Measurements from ENCODE around the gene NFE2L3.
"Not testable (repeated sequence)": the region's sequence is repeated elsewhere in the genome, so short reads cannot be mapped to it uniquely, and the experiment has no call there.

The NFE2L3 gene

DNA sequence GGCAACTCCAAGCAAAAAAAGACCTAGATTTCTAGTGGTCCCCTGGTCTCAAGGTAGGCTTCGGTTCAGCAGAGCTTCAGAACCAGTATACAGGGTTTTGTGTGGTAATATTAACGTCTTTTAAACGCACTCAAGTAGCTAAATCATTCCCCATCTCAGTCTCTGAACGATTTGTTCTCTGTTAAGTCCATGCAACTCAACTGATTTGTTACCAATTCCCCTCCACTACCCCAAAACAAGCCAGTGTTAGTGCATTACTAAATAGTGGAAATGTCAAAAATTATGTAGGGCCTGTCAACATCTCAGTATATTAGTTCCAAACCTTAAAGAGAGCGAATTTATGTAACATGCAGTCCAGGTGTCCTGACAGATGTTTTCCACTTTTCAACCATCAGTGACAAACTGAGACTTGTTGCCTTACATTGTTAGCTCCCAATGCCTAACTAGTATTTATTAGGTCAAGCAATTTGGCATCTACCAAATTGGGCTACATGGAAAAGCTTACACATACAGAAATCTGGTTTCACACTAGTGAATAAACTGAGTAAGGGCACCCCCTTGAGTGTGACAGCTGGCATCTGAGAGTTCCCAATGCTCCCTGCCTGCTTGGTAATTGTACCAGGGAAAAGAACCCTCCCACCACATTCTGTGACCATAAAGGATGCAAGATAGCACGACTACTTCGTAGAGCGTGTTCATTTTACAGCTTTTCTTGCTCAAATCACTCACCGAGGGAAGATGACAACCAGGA is 36.4 kb downstream of the NFE2L3 start:
- DNase-seq, result no peak

DNA sequence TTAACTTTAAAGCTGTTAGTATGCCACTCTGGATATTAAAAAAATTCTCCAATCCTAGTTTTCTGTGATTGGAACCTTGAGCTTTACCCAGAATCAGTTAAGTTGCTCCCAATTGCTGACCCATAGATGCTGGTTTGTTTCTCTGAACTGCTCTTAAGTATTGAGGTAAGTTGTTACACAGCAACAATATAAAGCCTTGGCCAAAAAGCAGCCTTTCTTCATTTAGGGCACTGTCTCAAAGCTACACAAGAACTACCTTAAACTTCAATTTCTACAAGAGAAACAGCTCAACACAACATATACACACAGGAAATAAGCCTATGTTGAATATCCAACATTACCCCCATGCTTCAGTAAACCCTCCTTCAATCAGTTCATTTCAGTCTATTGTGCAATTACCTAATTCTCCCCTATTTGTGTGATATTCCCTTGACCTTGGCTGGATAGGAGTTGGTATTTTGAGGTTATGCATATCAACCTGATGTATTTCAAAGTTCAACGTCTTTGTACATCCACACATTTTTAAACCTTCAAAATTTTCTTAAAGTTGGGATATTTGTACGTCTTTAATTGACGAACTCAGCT is 37.1 kb downstream of the NFE2L3 start:
- no peak for DNase-seq

DNA sequence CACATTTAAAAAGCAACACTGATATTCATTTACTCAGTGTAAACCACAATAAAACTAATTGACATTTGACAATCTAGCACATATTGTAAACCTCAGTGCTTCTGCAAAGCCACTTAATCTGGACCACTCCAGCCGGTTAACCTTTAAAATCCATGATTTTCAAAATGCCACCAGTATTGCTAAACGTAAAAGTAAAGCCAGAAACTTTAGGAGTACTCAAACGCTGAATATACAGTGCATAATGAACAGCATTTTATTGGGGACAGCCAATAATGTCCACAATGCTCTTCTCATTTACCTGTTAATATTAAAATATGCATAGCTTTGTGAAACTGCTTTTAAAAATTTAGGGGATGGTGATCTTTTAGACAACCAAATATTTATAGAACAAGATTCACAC is 37.7 kb downstream of the NFE2L3 start:
- DNase-seq, result no peak

DNA sequence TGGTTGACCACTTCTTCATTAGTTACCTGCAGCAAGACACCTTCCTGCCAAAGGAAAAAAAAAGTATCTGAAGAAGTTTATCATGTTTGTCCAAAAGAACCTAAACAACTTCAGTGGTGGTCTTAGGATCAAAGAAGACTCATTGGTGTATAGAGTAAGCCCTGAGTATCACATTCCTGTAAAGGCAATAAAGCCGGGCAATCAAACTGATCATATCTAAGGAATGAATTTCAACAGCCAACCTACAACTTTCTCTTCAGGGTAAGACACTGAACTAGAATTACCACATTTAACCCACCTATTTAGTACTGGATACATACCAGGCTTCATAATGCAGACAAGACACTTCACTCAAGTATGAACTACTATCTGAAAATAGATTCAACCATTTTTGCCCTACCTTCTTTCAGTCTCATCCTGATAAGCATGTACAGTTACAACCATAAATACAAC is 38.4 kb downstream of the NFE2L3 start:
- DNase-seq, result no peak

DNA sequence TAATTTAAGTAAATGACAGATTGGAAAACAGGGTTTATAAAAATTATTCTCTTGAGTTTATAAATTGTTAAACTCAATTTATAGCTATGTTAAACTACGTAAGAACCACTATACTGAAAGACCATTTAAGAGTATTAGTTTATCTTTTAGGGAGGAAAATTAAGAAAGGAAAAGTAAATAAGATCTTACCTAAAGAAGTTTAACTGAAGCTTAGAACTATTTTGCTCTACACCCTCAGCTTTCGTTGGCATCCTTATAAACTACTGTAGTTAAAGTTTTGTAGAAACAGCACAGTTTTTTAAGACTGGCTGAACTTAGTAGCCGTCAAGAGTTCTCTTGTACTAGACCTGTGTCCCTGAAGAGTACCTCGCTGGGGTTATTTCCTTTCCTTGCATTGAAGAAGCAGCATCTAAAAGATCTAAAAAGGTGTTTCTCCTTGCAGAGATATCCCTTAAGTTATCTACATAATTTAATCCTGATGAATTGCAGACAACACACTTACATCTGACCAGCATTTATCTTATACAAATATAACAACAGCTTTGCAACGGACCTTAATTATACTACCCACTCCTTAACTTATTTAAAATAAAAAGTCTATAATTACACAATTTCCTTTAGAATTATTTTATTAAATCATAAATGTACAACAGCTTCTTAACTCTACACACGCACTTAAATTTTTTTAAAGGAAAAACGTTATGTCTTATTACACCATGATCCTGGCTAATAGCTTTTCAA is 39.4 kb downstream of the NFE2L3 start:
- no peak for DNase-seq

DNA sequence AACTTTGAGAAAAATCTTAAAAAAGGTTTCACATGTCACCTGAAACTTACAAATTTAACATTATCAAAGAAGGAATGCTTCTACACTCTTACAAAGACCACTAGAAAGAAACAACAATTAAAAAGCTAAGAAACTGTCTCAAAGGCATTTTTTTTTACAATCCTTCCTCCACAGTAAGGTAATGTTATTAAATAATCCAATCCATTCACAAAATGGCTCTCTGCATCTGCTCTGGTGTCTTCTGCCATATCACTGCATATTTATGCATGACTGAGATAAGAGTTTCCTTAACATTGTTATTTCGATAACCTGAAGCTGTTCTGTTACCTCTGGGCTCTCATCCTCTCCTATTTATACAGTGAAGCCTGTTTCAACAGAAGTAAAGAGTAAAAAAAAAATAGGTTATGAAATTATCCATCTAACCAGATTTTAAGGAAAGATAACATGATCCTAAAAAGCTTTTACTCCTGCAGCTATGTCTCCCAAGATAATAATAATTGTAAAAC is 40.0 kb downstream of the NFE2L3 start:
- DNase-seq, result no peak

DNA sequence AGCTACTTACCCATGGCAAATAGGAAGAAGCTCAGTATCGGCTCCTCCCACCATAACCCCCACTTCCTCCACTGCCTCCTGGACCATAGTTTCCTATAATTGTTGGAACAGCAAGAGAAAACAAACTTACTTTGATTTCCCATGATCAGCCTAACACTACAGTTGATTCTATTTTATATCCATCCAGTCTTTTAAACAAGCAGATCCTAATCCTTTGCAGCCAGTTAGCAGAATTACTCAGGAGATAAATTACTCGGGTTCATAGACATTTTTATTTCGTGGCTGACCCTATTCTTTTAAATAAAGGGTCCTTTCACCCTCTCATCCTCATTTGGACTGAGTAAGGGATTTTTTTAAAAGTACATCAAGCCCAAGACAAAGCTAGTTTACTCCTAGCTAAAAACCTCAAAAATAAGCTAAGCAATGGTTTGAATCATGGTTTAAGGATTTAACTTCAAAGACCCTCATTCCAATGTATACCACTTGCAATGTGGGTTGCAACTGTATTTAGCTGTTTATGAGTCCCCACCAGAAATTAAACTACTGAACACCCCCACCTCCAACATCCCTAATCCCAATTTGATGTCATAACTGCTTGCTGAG is 40.6 kb downstream of the NFE2L3 start:
- DNase-seq, result no peak

DNA sequence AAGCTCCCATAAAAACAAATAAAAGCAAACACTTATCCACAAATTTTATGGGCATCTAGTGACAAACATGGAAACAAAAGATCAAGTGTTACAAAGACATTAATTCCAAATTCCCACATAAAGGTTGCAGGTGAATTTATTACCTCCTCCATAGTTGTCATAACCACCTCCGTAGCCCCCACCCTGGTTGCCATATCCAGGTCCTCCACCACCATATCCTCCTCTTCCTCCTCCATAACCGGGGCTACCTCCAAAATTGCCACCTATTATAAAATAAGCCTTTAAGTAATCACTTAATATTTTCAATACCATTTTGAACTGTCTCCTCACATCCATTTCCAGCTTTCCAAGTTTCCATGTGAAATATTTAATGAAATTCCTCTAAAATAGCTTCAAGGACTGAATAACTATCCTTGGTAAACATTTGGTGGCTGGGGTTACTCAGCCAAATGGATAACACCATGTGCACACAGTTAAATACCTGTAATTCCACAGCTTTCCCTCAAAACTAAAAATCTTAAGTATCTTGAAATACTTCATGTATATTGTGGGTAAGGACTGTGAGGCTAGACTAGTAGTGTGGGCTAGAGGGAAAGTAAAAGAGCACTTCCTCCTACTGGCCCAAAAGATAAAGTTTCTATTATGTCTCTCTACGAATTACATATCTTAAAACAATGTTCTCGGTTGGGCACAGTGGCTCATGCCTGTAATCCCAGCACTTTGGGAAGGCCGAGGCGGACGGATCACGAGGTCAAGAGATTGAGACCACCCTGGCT is 41.6 kb downstream of the NFE2L3 start:
- DNase-seq, result no peak

DNA sequence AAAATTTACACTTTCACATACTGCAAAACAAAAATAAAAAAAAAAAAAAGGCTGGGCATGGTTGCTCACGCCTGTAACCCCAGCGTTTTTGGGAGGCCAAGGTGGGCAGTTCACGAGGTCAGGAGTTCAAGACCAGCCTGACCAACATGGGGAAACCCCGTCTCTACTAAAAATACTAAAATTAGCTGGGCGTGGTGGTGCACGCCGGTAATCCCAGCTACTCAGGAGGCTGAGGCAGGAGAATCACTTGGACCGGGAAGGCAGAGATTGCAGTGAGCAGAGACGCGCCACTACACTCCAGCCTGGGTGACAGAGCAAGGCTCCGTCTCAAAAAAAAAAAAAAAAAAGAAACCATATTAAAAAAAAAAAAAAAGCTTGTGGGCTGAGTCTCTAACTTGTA is 42.8 kb downstream of the NFE2L3 start:
- DNase-seq, result not testable (repeated sequence)

DNA sequence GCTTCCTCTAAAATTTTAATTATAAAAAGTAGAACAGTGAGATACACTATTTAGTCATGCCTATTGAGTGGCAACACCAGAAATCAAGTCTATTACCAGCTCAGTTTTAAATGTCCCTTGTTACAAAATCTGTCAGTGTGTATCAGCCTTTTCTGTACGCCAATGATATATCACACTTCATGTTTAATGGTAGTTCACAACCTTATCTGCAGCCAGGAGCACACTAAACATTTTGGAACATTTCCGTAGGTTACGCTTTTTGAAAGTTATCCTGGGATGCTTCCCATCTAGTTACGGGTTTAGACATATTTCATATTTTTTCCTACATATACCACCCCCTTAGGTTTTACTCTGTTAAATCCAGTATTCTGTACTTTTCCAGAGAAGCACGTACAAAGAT is 43.2 kb downstream of the NFE2L3 start:
- DNase-seq, result no peak

DNA sequence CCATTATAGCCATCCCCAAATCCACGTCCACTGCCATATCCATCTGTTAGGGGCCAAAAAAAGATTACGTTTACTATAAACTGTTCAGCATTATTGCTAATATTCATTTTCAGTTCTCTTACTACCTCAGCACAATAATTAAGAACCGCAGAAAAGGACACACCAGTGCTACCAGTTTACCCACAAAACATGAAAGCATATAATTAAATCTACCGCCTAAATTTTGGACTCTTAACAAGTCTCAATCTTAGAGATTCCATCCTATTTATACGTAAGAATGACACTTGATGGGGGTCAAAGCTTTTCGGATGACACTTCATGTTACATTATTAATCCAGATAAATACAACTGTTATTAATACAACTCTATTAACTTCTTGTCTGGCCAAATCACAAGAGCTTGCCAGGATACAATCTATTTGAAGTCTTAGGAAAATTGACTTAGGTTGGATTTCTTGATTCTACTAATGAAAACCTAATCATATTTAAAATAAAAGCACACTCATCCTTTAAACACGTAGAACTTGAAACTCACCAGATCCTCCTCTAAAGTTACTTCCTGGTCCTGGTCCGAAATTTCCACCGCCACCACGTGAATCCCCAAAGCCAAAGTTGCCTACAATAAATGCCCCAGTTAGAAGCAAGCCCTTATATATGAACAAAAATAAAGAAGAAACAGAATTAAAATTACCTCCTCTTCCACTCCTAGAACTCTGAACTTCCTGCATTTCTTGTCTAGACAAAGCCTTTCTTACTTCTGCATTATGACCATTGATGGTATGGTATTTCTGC is 44.1 kb downstream of the NFE2L3 start:
- no peak for DNase-seq

DNA sequence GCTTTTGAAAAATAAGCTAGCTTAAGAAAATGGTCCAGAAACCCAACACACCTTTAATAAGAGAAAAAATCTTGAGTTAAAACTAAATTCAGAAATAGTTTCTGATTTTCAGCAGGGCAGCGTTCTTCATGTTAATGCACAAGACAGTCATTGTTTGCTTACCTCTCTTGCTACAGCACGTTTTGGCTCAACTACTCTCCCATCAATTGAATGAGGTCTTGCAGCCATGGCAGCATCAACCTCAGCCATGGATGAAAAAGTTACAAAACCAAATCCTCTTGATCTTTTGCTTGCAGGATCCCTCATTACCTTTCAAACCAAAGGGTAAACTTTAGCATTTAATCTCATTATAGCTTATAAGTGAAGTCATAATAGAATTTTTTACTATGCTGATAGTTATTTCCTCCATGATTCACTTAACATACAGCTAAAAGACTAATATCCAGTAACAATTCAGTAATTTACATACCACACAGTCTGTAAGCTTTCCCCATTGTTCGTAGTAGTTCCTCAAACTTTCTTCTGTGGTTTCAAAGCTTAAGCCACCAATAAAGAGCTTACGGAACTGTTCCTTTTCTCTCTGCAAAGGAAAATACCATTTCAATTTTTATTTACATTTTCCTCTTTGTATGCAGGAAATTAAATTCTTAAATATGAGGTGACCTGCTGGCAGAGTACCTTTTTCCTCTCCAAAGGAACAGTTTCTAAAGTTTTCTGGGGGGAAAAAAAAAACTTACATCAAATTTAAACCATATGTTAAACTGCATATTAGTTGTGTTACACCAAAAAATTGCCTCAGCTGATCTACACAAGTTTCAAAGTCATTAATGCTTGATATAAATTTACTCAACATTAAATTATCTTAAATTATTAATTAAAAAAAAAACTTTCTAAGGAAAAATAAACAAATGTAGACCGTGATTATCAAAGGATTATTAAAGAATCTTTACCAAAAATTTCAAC is 45.4 kb downstream of the NFE2L3 start:
- no peak for DNase-seq

DNA sequence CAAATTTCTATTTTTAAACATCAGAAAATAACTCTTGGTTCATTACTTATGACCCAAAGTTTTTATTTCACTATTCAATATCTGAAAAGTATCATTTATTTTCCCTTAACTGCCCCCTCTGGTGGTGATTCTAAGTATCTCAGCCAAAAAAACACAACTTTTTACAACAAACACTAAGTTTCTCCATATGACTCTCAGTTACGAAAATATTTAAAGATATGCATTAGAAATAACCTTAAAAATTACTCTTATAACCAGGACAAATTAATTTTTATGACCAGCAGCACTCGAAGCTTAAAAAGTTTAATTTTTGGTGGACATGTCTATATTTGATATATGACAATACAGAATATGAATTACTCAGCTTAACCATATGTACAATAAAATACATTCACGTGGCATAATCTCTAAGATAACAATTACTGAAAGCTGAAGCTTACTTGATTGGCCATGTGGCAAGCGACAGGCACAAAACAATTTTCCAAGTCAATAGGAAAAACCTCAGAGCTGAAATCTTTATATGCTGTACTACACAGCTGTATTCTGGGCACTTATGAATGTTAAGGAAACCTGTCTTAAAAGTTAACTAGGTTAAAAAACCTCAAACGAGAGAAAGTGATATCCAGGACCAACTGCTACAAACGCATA is 46.3 kb downstream of the NFE2L3 start:
- peak; percentile 38 for DNase-seq

DNA sequence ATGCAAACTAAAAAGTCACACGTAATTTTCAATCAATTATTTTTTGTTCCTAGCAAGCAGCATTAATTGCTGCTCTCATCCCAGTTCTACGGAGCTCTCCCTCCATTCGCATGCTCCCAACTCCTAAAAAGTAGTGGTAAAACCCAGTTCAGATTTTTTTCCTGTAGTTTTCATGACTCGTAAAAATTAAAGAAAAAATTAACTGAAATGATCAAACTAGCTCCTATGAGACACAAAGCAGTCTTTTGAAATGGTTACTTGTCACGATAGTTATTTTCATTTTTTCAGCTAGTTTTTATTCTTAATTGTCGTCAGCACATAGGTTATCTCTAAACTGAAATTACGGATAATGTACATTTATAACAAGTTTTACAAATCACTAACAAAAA is 46.8 kb downstream of the NFE2L3 start:
- no peak for DNase-seq

DNA sequence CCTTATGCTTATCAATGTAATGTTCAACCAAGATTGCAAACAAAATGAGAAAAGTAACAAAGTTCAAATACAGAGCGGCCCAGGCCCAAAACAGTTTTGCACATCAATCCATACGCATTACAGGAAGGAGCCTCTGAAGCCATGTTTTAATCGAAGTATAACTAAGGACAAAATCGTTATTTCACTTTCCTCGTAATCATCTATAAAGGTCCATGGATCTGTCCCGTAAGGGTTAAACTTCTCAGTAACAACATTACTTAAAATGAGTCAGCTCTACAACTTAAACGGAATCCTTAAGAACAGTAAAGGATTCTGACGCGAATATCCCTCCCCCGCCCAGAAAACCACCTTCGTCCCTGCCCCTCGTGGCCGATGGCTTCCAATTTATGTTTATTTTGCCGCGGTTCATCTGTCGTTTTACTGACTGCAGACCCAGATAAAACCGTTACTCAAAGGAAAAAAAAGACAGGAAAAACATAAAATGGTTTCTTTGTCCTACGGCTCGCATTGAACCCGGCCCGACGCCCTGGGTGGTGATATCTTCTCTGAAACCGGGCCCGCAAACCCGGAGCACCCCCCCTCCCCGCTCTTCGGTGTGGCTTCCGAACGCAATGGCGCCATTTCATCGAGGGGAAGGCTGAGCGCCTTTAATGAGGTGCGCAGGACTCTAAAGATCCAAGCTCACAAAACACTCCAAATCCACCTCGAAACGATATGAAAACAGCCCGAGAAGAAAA is 47.5 kb downstream of the NFE2L3 start:
- DNase-seq, result no peak

DNA sequence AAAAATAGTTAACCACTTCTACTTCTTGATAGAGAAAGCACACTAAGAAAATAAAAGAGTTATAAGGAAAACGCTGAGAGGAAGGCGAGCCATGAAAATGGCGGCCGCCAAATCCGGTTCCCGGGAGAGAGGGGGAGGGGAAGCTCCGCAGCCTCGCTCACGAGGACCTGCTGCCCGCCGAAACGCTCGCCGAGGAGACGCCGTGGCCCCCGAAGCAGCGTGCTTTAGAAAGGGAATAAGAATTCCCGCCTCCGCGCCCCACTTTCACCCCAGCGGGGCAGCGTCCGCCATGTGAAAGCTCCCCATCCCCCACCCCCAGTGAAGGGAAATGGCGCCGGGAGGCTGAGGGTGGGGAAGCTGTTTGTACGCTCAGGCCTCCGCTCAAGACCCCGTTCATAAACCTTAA is 48.0 kb downstream of the NFE2L3 start:
- peak; percentile 44 for DNase-seq

DNA sequence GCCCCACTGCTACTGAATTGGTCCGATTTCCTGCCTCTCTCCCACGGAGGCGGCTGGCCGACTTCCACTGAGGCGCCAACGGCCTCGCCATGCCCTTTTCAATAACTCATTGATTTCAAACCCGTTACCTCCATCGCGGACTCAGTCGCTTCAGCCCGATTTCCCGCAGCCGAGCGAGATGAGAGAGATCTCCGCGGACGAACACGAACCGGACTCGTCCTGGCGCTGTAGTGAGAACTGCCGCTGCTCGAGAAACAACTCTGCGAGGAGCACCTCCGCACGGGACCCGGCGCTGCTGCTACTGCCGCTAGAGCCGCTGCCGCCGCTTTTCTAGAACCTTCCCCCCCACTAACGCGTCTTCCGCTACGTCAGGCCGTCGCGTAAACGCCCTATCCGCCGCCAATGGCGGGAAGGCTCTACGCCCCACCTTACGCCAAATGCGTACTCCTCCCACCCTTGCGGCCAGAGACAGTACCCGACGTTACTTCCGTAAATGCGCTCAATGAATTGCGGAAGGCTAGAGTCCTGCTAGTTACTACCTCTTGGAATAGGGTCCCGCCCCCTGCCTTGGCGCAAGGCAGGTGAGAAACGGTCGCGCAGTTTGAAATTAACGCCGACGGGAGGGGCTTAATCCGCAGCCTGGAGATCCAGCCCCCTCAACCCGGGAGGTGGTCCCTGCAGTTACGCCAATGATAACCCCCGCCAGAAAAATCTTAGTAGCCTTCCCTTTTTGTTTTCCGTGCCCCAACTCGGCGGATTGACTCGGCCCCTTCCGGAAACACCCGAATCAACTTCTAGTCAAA is 48.6 kb downstream of the NFE2L3 start, which contains the start of gene HNRNPA2B1:
Gene HNRNPA2B1, minus strand, starts transcription at position 303 of the 803 bp plus-strand sequence. Its CDS starts 169 bp downstream, at position 134.
- DNase-seq, result peak; percentile 99

Data from fibroblast of upper back skin (primary cell).